HuH-7.5 (cell line): ENCODE data around the gene USP21.

Source experiments
- DNase-seq: peaks from one replicate; pipeline ENCODE4 v3.0.0; 2011; ENCODE audit warnings: low spot score

The USP21 gene

DNA sequence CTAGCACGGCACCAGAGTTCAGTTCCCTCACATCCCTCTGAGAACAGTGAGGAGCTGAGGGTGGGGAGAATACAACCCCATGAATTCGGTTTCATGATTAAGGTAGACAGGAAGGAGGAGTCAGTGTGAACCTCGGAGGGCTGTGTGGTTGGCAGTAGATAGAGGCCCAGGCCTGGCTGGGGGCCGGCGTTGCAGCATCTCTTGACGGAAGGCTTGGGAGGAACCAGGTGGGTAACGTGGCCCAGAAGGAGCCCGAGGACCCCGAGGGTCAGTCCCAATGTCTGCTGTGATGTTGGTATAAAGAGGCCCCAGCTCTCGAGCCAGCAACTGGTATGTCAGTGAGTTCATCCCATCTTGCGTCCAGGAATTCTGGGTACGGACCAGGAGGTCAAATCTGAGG lies 12.4 kb downstream of the USP21 start:
- DNase-seq, result no peak

DNA sequence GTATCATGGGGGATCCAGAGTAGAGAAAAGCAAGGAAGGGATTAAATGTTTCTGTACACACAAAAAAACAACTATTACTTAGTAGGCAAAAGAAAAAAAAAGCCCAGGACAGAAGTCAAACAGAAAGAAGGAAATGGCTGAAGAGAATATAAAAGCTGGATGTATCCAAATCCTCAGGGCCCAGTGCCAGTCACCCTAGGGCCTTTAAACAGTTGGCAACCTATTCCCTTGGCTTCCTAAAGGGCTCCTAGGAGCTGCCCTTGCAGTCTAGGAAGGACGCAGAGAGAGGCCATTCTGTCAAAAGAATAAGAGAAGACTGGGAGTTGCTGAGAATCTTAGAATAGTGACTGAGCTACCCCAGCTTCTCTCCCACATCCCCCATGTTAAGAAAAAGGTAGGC lies 13.0 kb downstream of the USP21 start:
- no peak for DNase-seq

DNA sequence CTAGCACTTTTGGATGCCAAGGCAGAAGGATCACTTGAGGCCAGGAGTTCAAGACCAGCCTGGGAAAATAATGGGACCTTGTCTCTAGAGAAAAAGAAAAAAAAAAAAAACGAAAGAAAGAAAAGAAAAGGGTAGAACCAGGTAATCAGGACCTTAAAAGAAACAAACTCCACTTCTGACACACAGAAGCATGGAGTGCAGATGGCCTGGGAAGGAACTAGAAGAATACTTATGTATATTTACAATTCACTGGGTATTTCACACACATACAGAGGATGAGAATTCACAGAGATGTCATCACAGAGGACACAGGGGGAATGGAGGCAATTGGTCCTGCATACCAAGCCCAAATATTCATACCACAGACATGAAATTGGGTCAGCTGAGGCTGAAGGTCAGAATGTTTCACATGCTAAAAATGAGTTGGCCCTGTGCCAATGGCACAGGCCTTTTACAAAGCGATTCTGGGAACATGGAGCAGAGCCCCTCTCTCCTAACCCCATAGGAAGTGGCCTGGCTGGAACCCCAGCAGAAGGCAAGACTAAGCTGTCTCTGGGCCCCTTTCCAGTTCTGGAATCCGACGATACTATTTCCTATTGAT lies 13.6 kb downstream of the USP21 start:
- DNase-seq, result no peak

DNA sequence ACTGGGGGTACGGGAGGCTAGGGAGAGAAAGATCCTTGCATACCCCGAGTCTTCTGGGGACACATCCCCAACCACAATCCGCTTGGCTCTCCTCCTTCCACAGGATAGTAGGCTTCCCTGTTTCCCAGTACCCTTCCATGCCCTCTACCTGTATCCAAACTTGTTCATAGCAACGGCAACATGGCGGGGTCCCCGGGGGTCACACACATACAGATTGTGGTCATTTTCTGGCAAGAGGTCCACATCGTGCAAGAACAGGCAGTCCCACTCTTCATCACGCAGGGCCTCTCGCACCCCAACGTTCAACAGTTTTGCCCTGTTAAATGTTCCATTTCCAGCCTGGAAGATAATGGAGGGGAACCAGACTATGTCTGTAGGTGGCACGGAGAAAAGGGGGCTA lies 14.4 kb downstream of the USP21 start:
- DNase-seq, result no peak

DNA sequence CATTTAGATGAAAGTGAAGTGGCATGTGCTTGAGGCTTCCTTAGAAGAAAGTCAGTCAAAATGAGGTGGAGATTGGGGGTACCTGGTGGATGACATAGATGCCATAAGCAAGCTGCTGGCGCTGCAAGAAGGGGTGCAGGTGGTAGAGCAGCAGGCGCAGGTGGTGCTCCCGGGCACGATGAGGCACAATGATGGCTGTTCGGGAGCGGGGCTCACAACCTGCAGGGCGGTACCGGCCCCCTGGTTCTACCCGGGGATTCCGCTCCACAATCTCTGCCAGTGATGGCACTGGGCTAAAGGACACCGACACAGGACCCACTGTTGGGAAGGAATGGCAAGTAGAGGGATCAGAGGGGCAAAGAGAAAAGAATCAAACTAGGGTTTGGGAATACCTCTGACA lies 15.6 kb downstream of the USP21 start:
- no peak for DNase-seq

DNA sequence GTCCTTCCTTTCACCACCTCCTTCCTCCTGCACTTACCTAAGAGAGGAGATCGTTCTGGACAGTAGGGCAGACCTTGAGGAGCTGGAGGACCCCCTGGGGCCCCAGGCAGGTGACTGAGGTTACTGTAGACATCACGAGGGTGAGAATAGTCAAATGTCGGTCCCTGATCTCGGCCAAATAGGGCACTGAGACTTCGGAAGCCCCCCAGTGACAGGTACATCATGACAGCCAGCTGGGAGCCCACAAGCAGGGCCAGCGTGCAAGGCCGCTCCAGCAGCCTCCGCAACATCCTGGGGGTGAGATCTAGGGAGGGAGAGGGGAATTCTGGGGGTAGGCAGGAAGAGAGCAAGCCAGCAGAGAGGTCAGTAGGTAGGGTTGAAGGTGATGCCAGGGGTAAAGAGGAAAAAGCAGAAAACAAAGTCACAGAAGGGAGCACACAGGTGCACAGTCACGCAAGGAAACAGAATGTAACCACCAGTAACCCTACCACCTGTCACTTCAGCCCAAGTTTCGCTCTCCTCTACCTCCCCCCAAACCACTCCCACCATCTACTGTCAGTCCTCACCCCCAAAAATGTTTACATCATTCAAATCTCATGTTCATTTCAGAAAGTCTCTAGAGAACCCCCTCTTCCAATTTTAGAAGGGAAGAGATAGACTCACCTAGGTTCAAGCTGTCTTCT lies 16.6 kb downstream of the USP21 start:
- DNase-seq, result no peak

DNA sequence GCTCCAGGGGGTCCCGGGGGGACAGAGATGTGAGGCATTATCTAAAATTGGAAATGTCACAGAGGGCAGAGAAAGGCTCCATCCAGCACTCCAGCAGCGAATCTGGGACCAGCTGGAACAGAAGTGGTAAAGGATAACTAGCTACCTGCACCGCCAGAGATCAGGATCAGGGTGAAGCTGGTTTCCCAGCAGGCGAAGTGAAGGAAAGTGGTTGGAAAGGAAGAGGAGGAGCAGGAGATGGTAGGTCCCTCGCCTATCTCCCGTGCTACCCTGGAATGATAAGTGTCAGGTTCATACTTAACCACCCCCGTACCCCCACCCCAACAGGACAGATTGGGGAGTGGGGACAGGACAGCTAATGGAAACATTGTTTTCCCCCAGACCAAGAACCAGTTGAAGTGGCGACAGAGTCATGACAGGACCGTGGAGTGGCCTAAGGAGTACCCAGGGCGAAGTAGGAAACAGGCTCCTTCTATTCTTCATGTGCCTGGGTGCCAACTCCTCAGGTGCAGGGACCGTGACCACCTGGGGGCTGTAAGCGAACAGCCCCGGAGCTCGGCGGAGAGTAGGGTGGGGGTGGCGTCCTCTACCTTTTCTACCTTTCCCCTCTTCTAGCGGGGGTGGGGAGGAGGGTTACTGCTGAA lies 17.3 kb downstream of the USP21 start:
- DNase-seq, result no peak

DNA sequence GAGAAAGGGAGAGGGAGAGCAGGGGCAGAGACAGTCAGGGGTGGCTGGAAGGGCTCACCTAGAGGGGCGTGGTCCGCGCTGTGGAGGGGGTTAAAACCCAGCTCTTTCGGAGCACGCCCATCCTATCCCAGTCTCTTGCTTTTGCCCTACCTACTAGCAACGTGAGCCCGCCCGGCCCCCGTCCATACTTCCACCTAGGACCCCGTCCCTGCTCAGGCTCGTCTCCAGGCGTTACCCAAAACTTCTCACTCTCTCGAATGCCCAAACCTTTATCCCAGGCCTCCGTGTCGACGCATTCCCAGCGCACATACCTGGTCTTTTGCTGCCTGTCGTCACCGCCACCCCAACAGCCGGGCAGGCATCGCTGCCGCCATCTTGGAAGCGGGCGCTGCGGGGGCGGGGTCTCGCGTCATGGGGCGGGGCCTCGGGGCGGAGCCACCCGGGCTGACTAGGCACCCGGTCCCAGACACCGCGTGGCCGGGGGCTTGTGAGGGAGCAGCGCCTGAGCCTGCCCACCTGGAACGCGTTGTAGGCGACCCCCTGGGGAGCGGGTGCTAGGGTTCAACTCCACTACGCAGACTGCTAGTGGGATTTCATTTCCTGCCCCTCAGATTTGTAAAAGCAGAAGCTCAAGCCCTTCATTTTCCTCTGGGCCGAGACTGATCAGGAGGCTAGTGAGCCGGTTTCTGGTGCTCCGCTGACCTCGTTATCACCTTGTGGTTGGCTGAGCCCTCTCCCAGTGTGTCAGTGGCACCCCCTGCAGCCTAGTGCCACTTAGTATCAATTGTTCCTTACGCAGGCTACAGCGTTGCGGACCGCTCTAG lies 18.0 kb downstream of the USP21 start, which contains the start of gene B4GALT3:
Gene B4GALT3, minus strand, starts transcription at position 396 of the 824 bp plus-strand sequence. CDS start 1,447 bp downstream, outside the sequence.
- peak; percentile 92 for DNase-seq

DNA sequence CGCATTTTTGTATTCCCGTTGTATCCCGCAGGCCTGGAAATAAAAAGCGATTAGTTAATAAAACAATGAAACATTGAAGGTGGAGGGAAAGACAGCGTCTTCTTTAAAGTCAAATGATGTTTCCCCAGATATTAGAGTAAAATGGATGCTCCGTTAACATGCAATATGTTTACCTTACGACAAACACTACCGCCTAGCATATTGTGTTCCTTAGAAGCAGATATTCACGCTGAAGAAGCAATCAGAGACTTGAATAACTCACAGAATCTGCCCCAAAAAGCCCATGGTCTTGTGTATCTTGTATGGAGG lies 18.6 kb downstream of the USP21 start:
- no peak for DNase-seq

DNA sequence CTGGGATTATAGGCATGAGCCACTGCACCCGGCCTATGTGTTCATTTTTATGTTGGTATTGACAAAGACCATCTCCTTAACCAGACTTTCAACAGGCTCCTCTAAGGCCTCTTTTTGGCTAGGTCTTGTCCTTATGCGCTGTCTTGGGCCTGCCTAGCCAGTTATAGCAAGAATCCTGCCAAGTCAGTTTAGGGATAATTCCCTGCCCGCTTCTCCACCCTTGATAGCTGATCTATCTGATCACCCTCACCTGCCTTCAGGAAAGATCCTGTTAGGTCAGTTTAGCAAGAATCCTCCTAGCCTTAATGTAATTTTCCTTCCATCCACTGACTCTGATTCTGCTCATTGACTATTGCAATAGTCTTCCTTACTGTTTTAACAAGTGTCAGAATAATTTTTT lies 20.4 kb downstream of the USP21 start:
- DNase-seq, result no peak

DNA sequence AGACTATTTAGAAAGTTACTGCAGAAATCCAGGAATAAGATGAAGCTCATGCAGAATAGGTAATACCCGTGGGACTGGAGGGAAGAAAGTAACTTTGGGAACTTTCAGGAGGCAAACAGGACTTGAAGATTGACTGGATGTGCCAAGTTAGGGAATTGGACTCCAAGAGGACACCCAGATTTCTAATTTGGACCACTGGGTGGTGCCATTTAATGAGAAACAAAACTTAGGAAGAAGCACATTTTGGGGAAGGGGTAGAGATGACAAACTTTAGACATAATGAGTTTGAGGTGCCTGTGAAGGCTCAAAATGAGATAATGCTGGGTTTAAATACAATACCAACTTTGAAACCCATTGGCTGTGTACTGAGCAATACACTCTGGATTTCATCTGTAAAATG lies 21.3 kb downstream of the USP21 start:
- no peak for DNase-seq

DNA sequence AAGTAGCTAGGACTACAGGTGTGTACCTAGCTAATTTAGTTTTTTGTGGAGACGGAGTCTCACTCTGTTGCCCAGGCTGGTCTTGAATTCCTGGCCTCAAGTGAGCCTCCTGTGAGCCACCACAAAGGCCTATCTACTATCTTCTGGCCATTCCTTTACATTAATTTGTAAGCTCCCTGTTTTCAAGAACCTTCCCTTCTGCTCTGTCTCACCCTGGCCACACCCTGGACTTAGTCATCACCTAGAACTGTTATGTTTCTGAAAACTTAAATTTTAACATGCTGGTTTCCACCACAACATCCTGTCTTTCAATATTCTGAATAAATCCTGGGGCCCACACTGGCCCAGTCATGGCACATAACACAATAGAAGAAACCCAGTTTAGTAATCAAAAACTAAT lies 22.9 kb downstream of the USP21 start:
- no peak for DNase-seq

DNA sequence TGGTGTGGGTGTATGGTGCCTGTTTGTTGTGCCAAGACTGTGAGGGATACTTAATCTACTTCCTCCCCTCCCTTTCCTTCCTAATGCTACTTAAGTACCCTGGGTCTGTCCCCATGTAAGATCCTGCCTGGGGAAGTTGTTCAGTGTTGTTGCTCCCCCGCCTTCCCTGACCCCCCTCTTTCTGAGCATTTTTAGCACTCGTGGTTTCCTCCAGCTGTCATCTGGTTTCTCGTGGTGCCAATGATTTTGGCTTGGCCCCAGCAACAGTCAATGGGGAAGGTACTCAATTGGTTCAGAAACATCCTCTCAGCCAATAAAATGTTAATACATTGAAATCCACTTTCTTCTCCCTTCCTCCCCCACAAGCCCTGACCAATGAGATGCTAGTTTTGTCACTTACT lies 26.0 kb downstream of the USP21 start:
- no peak for DNase-seq

DNA sequence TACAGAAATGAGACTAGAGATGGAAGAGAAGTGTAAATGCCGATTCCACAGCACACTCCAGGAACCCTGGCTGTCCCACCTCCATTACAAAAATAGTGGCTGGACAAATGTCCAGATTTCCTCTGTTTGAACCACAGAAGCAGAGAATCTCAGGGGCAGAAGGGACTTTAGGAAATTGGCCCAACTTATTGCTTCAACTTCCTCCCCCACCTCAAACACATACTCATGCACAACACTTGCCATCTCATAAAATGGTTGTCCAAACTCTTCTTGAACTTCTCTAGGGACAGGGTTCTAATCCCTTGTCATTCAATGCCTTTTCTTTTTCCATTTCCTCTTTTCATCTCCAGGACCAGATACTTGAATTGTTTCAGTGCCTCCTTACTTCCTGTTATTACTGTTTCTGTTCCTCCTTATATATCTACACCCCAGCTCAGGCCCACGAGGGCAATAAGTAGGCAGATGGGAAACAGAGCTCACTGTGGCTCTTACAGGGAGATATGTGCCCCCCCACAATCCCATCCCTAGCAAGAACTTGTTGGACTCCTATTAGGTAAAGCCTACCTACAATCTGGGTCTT lies 26.5 kb downstream of the USP21 start:
- no peak for DNase-seq

DNA sequence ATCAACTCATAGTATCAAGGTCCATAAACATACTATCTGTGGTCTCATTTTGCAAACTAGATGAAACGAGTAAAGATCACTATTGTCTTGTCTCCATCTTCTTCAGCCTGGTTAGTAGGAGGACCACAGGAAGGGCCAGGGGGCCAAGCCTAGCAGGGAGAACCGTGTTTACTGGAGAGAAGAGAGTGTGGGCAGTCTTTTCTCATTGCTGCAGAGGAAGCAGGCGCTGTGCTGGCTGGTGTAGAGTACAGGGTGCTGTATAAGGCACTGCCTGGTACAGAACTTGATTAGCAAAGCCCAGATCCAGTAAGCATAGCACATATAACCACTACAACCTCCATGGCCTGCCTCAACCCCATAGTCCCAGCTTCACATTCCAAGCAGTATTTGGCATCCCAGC lies 28.0 kb downstream of the USP21 start:
- DNase-seq, result no peak

DNA sequence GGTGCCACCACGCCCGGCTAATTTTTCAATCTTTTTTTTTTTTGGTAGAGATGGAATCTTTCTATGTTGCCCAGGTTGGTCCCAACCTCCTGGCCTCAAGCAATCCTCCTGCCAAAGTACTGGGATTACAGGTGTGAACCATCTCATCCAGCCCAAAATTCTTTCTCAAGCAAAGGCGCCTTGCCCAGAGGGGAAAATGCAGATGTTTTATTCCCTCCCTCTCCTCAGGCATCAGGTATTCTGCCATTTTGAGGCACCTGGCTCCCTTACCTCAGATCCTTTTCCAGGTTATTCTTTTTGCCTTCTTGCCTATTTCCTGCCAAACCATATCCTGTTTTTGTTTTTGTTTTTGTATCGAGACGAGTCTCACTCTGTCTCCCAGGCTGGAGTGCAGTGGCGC lies 29.1 kb downstream of the USP21 start:
- no peak for DNase-seq

DNA sequence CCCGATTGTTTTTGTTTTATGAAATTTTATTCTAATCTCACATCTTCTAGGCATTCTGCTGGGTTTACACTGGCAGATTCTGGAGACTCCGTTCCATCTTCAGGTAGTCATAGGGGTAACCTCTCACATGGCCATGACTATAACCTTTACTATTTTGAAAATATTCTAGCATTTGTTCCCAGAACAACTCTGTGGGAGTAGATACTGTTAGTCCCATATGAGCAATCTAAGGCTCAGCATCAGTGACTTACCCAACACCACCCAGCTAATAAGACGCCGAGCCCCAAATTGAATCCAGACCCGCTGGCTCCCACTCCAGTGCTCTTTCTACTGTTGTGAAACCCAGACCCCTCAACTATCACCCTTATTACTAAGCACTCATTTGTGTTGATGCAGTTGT lies 29.7 kb downstream of the USP21 start:
- DNase-seq, result no peak

DNA sequence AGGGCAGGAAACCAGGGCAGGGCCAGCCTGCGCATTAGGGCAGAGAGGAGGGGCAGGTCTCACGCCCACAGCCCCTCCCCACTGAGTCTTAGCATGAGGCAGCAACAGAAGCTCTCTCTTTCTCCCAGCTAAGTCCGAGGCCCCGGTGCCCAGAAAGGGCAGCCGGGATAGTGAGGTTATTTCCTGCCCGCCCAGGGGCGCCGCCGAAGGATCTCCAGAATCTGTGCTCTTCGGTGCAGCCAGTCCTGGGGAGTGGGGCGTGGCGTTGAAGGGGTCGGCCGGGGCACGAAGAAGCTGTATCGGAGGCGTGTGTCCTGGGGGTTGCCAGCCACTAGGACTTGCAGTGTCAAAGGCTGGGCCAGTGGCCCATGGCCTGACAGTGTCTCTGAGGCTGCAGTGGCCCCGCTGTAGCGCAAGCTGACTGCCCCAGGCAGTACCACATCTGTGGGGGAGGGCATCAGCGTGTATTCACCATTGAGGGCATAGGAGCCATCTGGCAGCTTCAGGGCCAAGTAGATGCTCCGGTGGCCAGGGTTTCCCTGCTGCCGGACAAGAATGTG lies 31.7 kb downstream of the USP21 start:
- no peak for DNase-seq

DNA sequence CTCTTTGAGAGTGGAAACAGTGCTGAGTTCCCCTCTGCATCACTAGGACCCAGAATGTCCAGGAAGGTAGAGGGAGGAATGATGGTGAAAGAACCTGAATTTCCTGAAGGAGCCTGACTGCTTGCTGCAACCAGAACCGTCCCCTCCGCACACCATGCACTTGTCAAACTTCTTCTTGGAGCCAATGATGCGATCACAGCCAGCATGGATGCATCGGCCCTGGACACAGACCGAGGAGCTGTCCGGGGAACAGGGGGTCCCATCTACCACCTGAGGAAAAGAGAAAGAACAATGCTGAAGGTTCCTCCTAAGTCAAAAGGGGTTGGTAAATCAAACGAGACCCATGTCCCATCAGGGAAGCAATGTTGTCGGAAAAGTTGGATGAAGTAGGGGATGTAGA lies 32.7 kb downstream of the USP21 start:
- DNase-seq, result no peak

DNA sequence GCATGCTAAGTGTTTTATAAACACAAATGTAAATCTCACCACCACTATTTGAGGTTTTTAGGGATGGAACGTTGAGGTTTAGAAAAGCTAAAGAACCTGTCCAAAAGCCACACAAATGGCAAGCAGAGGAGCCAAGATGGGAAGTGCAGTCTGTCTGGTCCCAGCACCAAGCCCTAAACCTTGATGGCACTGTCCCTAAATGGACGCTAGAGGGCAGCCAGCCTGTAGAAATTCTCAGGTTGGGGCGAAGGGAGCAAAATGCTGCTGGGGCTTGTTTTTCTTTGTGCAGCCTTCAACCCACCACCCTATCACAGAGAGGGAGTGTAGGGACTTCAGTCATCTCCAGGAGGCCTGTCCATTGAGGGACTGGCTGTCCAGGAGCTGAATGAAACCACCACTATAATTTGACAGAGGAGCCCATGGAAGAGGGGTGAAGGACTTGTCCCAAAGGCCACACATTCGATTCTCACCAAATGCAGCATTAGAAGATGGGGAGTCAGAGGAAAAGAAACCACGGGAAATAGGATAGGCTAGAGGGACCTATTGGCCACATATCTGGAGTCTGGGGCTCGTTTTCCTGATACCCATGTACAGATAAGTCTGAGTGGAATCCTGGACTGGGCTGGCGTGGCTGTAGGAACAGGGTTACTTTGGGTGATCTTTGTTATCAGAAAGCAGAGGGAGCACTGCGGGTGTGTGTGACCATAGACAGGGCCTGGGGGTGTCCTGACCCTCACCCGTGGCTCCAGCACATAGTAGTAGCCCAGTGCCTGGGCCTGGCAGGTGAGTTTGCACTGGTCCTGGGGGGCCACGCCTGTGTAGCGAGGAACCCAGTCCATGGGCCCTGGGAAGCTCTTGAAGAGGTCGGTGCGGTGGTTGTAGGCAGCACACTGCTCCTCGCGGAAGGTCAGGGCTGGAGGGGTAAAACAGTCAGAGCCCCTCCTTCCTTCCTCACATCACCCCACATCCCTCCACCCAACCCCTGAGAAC lies 33.5 kb downstream of the USP21 start:
- DNase-seq, result peak; percentile 79
